ENCODE measurements around the gene PHF24. TPM values are rescaled to one million over a fixed set of nuclear protein-coding genes. Genes with fewer than 3 reads are reported as not detected.
A peak's percentile ranks its signal among the peaks of the same experiment; 100 is the strongest.
"Not testable (repeated sequence)": the region's sequence is repeated elsewhere in the genome, so short reads cannot be mapped to it uniquely, and the experiment has no call there.

PHF24 gene
- total RNA-seq = not detected in 2 replicates

DNA sequence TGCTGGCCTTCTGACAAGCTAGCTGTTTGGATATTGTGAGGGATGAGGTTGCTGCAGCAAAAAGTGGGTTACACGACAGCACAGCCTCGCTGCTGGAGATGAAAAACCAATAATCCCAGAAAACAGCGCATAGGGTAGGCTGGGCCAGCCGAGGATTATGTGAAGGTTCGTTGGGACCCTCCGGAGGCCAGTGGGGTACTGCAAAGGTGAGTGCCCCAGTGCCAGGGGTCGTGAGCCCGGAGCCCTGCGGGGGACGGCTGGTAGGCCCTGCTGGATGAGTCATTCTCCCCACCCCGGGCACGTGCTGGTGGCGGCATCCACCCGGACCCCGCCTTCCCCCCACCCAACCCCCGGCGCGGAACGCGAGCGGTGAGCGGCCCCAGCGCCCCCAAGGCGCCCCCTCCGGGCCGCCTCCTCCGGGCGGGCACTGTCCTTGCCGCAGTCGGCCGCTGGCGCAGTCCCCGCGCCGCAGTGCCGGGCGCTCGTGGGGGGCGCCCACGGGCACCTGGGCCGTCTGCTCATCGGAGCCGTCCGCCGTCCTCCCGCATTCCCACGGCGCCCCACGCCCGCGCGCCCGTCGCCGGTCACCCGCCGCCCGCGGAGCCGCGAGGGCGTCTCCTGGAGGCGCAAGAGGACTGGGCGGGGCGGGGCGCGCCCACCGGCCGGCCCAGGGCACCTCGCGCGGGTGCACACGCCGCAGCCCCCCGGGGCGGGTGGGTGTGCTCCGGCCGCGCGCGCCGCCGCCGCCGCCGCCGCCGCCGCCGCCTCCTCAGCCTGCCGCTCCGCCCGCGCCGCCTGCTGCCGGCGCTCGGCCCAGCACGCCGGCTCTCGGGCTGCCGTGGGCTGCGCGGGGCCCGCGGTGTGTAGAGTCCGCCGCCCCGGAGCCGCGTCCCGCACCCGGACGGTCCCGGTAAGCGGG lies at the start of gene PHF24:
Gene PHF24 (plus strand): TSS at position 794 of the 919 bp plus-strand sequence. CDS start 13,014 bp downstream, outside the sequence.
- no peak for DNase-seq (ENCODE audit: low read depth)
- TF ChIP-seq, protein P1, sequence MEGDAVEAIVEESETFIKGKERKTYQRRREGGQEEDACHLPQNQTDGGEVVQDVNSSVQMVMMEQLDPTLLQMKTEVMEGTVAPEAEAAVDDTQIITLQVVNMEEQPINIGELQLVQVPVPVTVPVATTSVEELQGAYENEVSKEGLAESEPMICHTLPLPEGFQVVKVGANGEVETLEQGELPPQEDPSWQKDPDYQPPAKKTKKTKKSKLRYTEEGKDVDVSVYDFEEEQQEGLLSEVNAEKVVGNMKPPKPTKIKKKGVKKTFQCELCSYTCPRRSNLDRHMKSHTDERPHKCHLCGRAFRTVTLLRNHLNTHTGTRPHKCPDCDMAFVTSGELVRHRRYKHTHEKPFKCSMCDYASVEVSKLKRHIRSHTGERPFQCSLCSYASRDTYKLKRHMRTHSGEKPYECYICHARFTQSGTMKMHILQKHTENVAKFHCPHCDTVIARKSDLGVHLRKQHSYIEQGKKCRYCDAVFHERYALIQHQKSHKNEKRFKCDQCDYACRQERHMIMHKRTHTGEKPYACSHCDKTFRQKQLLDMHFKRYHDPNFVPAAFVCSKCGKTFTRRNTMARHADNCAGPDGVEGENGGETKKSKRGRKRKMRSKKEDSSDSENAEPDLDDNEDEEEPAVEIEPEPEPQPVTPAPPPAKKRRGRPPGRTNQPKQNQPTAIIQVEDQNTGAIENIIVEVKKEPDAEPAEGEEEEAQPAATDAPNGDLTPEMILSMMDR (IDR thresholded peaks at IDR 0.05; ENCODE audit: insufficient read depth, low read depth, low read length) = no peak
- peak within 1 kb of the TSS; percentile 23 for H3K4me3 ChIP-seq (ENCODE audit: low read depth, low read length)

DNA sequence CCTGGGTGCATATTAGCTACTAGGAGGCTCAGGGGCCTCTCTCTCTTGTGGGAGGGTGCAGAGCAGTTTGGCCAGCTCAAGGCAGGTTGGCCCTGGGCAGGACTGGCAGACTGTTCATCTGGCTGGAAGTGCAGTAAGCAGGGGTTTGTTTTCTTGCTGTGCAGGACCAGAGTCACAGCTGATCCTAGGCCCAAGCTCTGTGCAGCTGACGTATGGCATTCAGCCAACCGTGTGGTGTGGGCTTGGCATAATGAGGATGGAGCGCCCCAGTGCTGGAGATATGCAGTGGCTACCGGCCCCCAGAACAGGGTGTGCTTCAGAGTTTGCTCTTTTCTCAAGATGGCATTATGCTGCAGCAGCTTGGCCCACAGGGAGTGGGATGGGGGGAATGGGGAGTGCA lies 31.0 kb upstream of the PHF24 start:
- H3K4me3 ChIP-seq (ENCODE audit: low read depth, low read length) = no peak overlapping the region
- TF ChIP-seq, protein P1 (IDR thresholded peaks at IDR 0.05; ENCODE audit: insufficient read depth, low read depth, low read length) = no peak
- no peak for DNase-seq (ENCODE audit: low read depth)

- TF ChIP-seq, protein P1 (IDR thresholded peaks at IDR 0.05; ENCODE audit: insufficient read depth, low read depth, low read length) = no peak
- H3K4me3 ChIP-seq (ENCODE audit: low read depth, low read length) = no peak overlapping the region
- no peak for DNase-seq (ENCODE audit: low read depth)
Observed at GRCh38 chr9:34928921-34929320, 29.2 kb upstream of the PHF24 start.

DNA sequence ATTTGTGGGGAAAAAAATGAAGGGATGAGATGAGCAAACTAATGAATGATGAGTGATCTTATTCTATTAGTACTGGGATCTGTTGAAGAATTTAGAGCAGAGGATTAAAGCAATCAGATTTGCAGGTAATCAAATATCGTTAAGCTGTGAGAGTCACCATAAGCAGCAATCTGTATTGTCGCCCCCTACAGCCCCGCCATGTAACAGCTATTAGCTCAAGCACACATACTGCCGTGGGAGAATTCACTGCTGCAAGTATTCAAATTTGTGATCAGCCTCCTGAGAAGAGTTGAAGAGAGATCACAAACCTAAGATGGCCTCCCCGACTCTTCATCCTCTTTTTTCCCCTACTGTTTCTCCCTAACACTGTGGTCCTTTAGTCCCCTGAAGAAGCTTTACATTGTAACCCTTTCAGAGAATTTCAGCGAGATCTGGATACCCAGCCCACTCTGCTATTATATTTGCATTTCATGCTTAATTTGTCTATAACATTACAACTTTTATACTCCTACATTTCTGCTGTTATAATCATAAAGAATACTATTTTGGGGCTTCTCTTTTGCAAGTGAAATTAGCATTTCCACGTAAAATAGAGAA lies 28.5 kb upstream of the PHF24 start:
- TF ChIP-seq, protein P1 (IDR thresholded peaks at IDR 0.05; ENCODE audit: insufficient read depth, low read depth, low read length) = peak; percentile 71
- DNase-seq (ENCODE audit: low read depth) = peak; percentile 18
- no peak overlapping the region for H3K4me3 ChIP-seq (ENCODE audit: low read depth, low read length)

GRCh38 chr9:34939989-34940388 lies 18.1 kb upstream of the PHF24 start:
- DNase-seq (ENCODE audit: low read depth); H3K4me3 ChIP-seq (ENCODE audit: low read depth, low read length): not testable (repeated sequence)

DNA sequence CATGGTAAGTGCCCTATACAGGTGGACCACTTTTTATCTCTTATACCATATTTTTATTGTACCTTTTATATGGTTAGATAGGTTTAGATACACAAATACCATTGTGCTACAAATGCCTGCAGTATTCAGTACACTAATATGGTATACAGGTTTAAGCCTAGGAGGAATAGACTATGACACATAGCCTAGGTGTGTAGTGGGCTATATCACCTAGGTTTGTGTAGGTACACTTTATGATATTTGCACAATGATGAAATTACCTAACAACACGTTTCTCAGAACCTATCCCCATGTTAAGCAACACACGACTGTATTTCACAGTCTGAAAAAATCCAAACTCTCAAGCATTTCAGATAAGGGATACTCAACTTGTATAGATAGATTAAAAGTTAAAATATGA lies 9.6 kb upstream of the PHF24 start:
- DNase-seq (ENCODE audit: low read depth) = no peak
- H3K4me3 ChIP-seq (ENCODE audit: low read depth, low read length) = no peak overlapping the region
- TF ChIP-seq, protein P1 (IDR thresholded peaks at IDR 0.05; ENCODE audit: insufficient read depth, low read depth, low read length) = no peak

GRCh38 chr9:34954225-34954624 lies 3.9 kb upstream of the PHF24 start:
- TF ChIP-seq, protein P1 (IDR thresholded peaks at IDR 0.05; ENCODE audit: insufficient read depth, low read depth, low read length) = no peak
- no peak for DNase-seq (ENCODE audit: low read depth)
- no peak overlapping the region for H3K4me3 ChIP-seq (ENCODE audit: low read depth, low read length)

DNA sequence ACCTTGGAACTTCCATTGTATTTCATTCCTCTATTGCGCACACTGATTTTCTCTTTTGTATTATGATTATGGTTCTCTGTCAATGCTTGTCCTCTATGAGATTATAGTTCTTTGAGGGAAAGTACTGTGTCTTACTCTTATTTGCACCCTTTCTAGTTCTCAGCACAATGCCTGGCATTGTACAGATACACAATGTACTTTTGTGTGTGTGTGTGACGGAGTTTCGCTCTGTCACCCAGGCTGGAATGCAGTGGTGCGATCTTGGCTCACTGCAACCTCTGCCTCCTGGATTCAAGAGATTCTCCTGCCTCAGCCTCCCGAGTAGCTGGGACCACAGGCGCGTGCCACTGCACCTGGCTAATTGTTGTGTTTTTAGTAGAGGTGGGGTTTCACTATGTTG lies 2.0 kb upstream of the PHF24 start:
- H3K4me3 ChIP-seq (ENCODE audit: low read depth, low read length); DNase-seq (ENCODE audit: low read depth): not testable (repeated sequence)
